IMR-90 (cell line): ENCODE measurements around the gene SLC6A13. TPM values are rescaled to one million over a fixed set of nuclear protein-coding genes. Genes with fewer than 3 reads are reported as not detected.
A peak's percentile ranks its signal among the peaks of the same experiment; 100 is the strongest.

Experiments
- ATAC-seq: fragments of 200-7000 bp; cut with Tn5 transposase; 2 replicates; pipeline ENCODE4 v1.9.1; 2020; ENCODE audit warnings: low read depth, mild to moderate bottlenecking, moderate library complexity
- BruUV-seq: library from RNA; stranded (reverse); fragments of 400-500 nt; replicated peaks from 2 replicates; lab custom pipeline; 2021; lab: Mats Ljungman, UMichigan
- CTCF ChIA-PET: fragments of 300-600 bp; formaldehyde crosslinking; extraction: SDS; loops from one replicate; lab custom pipeline; 2021; ENCODE audit warnings: antibody characterized with exemption; lab: Yijun Ruan, JAX
- POLR2A ChIA-PET: fragments of 300-600 bp; sonication (Branson Sonifier 250); formaldehyde crosslinking; loops from one replicate; lab custom pipeline; 2022; ENCODE audit warnings: antibody characterized with exemption; ENCODE audit not compliant: unreplicated experiment; lab: Charles Lee
- DNase-seq: peaks from one replicate; pipeline ENCODE4 v3.0.0; 2013
- H2AFZ ChIP-seq: replicated peaks from 2 replicates; pipeline ENCODE3; 2013; ENCODE audit warnings: low read length, mild to moderate bottlenecking; ENCODE audit not compliant: poor library complexity
- H2AK5ac ChIP-seq: 2 replicates; pipeline ENCODE4 v1.6.1; 2013; ENCODE audit warnings: low read depth, low read length, inconsistent platforms
- H2AK9ac ChIP-seq: replicated peaks from 2 replicates; pipeline ENCODE3; 2013; ENCODE audit warnings: mild to moderate bottlenecking, low read depth, low read length, moderate library complexity; ENCODE audit not compliant: poor library complexity
- H2BK120ac ChIP-seq: 2 replicates; pipeline ENCODE4 v1.6.1; 2013; ENCODE audit warnings: low read depth, low read length, inconsistent platforms
- H2BK15ac ChIP-seq: 3 replicates; pipeline ENCODE4 v1.6.1; 2013; ENCODE audit warnings: low read depth, low read length, inconsistent platforms
- H2BK20ac ChIP-seq: 2 replicates; pipeline ENCODE4 v1.6.1; 2013; ENCODE audit warnings: low read depth, mild to moderate bottlenecking, inconsistent platforms, low read length, moderate library complexity
- H2BK5ac ChIP-seq: 2 replicates; pipeline ENCODE4 v1.6.1; 2013; ENCODE audit warnings: mild to moderate bottlenecking, low read depth, low read length, inconsistent platforms; ENCODE audit not compliant: poor library complexity, severe bottlenecking
- H3K14ac ChIP-seq: replicated peaks from 2 replicates; pipeline ENCODE4 v1.6.1; 2013; ENCODE audit warnings: low read depth, low read length, inconsistent platforms
- H3K18ac ChIP-seq: 2 replicates; pipeline ENCODE4 v1.6.1; 2013; ENCODE audit warnings: low read depth, low read length, control low read depth
- H3K23ac ChIP-seq: 2 replicates; pipeline ENCODE4 v1.6.1; 2013; ENCODE audit warnings: low read depth, low read length, inconsistent platforms
- H3K27ac ChIP-seq: 2 replicates; pipeline ENCODE4 v1.5.1; 2013; ENCODE audit warnings: mild to moderate bottlenecking, control low read depth, low read length; ENCODE audit not compliant: insufficient read depth
- H3K27me3 ChIP-seq: 2 replicates; pipeline ENCODE4 v1.6.1; 2013; ENCODE audit warnings: low read length; ENCODE audit not compliant: control insufficient read depth, insufficient read depth
- H3K36me3 ChIP-seq: 2 replicates; pipeline ENCODE4 v1.6.1; 2013; ENCODE audit warnings: low read length, mixed read lengths; ENCODE audit not compliant: control insufficient read depth, insufficient read depth
- H3K4ac ChIP-seq: 2 replicates; pipeline ENCODE4 v1.6.1; 2013; ENCODE audit warnings: low read depth, low read length, inconsistent platforms
- H3K4me1 ChIP-seq: 2 replicates; pipeline ENCODE4 v1.6.1; 2013; ENCODE audit warnings: low read length, mixed read lengths; ENCODE audit not compliant: control insufficient read depth, insufficient read depth
- H3K4me2 ChIP-seq: 2 replicates; pipeline ENCODE4 v1.6.1; 2013; ENCODE audit warnings: low read depth, mild to moderate bottlenecking, control low read depth, low read length, moderate library complexity
- H3K4me3 ChIP-seq: 2 replicates; pipeline ENCODE4 v1.5.1; 2013; ENCODE audit warnings: low read depth, mild to moderate bottlenecking, control low read depth, low read length, moderate library complexity; ENCODE audit not compliant: insufficient read depth
- H3K56ac ChIP-seq: 2 replicates; pipeline ENCODE4 v1.6.1; 2013; ENCODE audit warnings: low read length, inconsistent platforms; ENCODE audit not compliant: insufficient read depth; ENCODE audit errors: extremely low read depth
- H3K79me1 ChIP-seq, 2 experiments: 2 replicates each; pipeline ENCODE4 v1.6.1; 2013; ENCODE audit warnings: low read length in 2 of 2, inconsistent platforms in 1 of 2, low read depth in 1 of 2
- H3K9ac ChIP-seq: 2 replicates; pipeline ENCODE4 v1.6.1; 2013; ENCODE audit warnings: low read depth, low read length, control low read depth
- H3K9me1 ChIP-seq: 2 replicates; pipeline ENCODE4 v1.6.1; 2013; ENCODE audit warnings: low read length, inconsistent platforms; ENCODE audit not compliant: insufficient read depth
- H3K9me3 ChIP-seq: 2 replicates; pipeline ENCODE4 v1.6.1; 2013; ENCODE audit warnings: low read length; ENCODE audit not compliant: control insufficient read depth, insufficient read depth
- H4K20me1 ChIP-seq: 2 replicates; pipeline ENCODE4 v1.6.1; 2013; ENCODE audit warnings: low read length, inconsistent platforms; ENCODE audit not compliant: insufficient read depth
- H4K5ac ChIP-seq: 2 replicates; pipeline ENCODE4 v1.6.1; 2013; ENCODE audit warnings: mild to moderate bottlenecking, low read depth, low read length, control low read depth
- H4K8ac ChIP-seq, 2 experiments: 2 replicates each; pipeline ENCODE4 v1.6.1; 2013; ENCODE audit warnings: low read depth in 2 of 2, low read length in 2 of 2, control low read depth in 1 of 2, inconsistent platforms in 1 of 2
- H4K91ac ChIP-seq: 2 replicates; pipeline ENCODE4 v1.6.1; 2013; ENCODE audit warnings: low read depth, low read length, inconsistent platforms; ENCODE audit not compliant: insufficient read depth
- BHLHE40 ChIP-seq: fragments of 150-350 bp; IDR thresholded peaks from 2 replicates; pipeline ENCODE4 v1.6.1; 2016; ENCODE audit warnings: mild to moderate bottlenecking, low read depth, low read length
- CHD1 ChIP-seq: IDR thresholded peaks from 2 replicates; pipeline ENCODE4 v1.6.1; 2012; ENCODE audit warnings: low read depth, low read length, improper control_type of control experiment
- MAFK ChIP-seq: IDR thresholded peaks from 2 replicates; pipeline ENCODE4 v1.6.1; 2012; ENCODE audit warnings: low read depth, low read length, improper control_type of control experiment
- MAZ ChIP-seq: IDR thresholded peaks from 2 replicates; pipeline ENCODE4 v1.6.1; 2012; ENCODE audit warnings: low read depth, mild to moderate bottlenecking, low read length, improper control_type of control experiment, moderate library complexity, borderline replicate concordance
- WGBS, 2 experiments: methylation state at CpG; one replicate each; pipeline versions ENCODE4 v1.1.5 to v1.1.7; 2013; ENCODE audit warnings: missing lambda C conversion rate in 2 of 2; ENCODE audit not compliant: insufficient read length in 1 of 2; ENCODE audit errors: extremely low coverage in 2 of 2; 5-methylcytosine and 5-hydroxymethylcytosine counted together
- dilution Hi-C: fragments of 300-500 bp; cut with HindIII; formaldehyde crosslinking; loops from one replicate; pipeline ENCODE4 v1.14.3; 2018; ENCODE audit warnings: low sequenced_read_pairs; ENCODE audit not compliant: unreplicated experiment
- in situ Hi-C: fragments of 300-500 bp; cut with MboI; formaldehyde crosslinking; loops from 3 replicates; pipeline ENCODE4 v1.14.3; 2019; ENCODE audit warnings: low sequenced_read_pairs, inconsistent platforms, mixed read lengths
- intact Hi-C: fragments of 100-400 bp; cut with micrococcal nuclease; formaldehyde crosslinking; loops from 2 replicates; pipeline ENCODE4 v1.10.0; 2022
- polyA plus RNA-seq, 3 experiments: library from polyadenylated mRNA; depleted of rRNA; stranded (reverse); fragments of >200 nt; gene quantifications; 2 replicates each; pipeline ENCODE4 v1.2.3, GENCODE V29; 2012; ENCODE audit warnings: low replicate concordance in 1 of 3
- total RNA-seq: library from RNA; depleted of rRNA; stranded (reverse); fragments of >200 nt; gene quantifications from 2 replicates; pipeline ENCODE4 v1.2.3, GENCODE V29; 2012

SLC6A13 gene
- total and polyA plus RNA-seq, 2 of the 4 experiments (the other 2 are of a cell fraction) = under 0.01 to 0.10 TPM

GRCh38 chr12:176321-177181 is 86.1 kb downstream of the SLC6A13 start:
- Histone ChIP-seq H3K9me3 (no peaks in the 10 kb centered on the region), H3K9ac (peak overlapping the region; percentile 9; the same call in 1 of the 2 replicates), H3K27ac (peak overlapping the region; percentile 3; the same call in 1 of the 2 replicates), H3K36me3 (no peaks in the 10 kb centered on the region), H2BK120ac (peak overlapping the region; percentile 92), H2AK5ac (peak overlapping the region; percentile 95), H4K5ac (peak overlapping the region; percentile 7; the same call in 1 of the 2 replicates), H3K4ac (peak overlapping the region; percentile 92), H2BK5ac (peak overlapping the region; percentile 62), H4K8ac (peak overlapping the region; percentile 25 to 88; a peak in 3 of 4 replicates), H4K20me1 (no peaks in the 10 kb centered on the region), H2AK9ac (peak overlapping the region; percentile 59), H3K14ac (peak overlapping the region; percentile 80), H3K56ac (peak overlapping the region; percentile 43; the same call in 1 of the 2 replicates), H3K4me2 (peak overlapping the region; percentile 16; the same call in 1 of the 2 replicates), H4K91ac (peak overlapping the region; percentile 56), H3K4me1 (peaks cover 22% of the 10 kb centered on the region), H3K4me3 (no peak overlapping the region), H3K23ac (peak overlapping the region; percentile 54; the same call in 1 of the 2 replicates), H3K18ac (peak overlapping the region; percentile 49; the same call in 1 of the 2 replicates), H2BK20ac (peak overlapping the region; percentile 91; the same call in 1 of the 2 replicates), H3K27me3 (no peaks in the 10 kb centered on the region; the same call in 1 of the 2 replicates), H3K9me1 (peaks cover 27% of the 10 kb centered on the region), H2BK15ac (peak overlapping the region; percentile 73; the same call in 2 of the 3 replicates), H2AFZ (peak overlapping the region; percentile 93), H3K79me1 (no peaks in the 10 kb centered on the region; a peak in 1 of 4 replicates)
- ATAC-seq = peak; percentile 81
- ChIA-PET POLR2A (no interaction called here), CTCF (no interaction called here)
- intact Hi-C loops = no loop called here
- DNase-seq = peak; percentile 61
- 42% methylated on average over 6 of the region's 16 CpGs; no CpG with 5 or more reads in 1 of the 2 experiments for WGBS, 2 experiments
- dilution Hi-C loops = no loop called here
- BruUV-seq = no TSS peak
- in situ Hi-C loops = no loop called here
- no peak for TF ChIP-seq MAFK
- TF ChIP-seq BHLHE40 = 0 out of 2 replicates have a peak, but pooled peaks have one; percentile 14
- no peak for TF ChIP-seq CHD1
- TF ChIP-seq MAZ = 0 out of 2 replicates have a peak, but pooled peaks have one; percentile 23
